GM18951 (cell line): ENCODE results near the gene EML6.

Experiments
- POLR2A ChIP-seq: IDR thresholded peaks from 4 replicates; pipeline ENCODE4 v1.6.1; 2011; ENCODE audit warnings: mild to moderate bottlenecking; ENCODE audit not compliant: insufficient read length, insufficient read depth; ENCODE audit errors: extremely low read depth
- in situ Hi-C: fragments of 300-500 bp; cut with MboI; formaldehyde crosslinking; loops from one replicate; pipeline ENCODE4 v1.12.0; 2022; ENCODE audit warnings: low sequenced_read_pairs, mixed read lengths, inconsistent platforms; ENCODE audit not compliant: unreplicated experiment

EML6 gene

GRCh38 chr2:55013936-55014335 is 290.5 kb downstream of the EML6 start:
- in situ Hi-C loops: no loop called here
- no peak for TF ChIP-seq POLR2A

- TF ChIP-seq POLR2A: no peak
- in situ Hi-C loops: no loop called here
Measured at GRCh38 chr2:55014962-55015939, 291.8 kb downstream of the EML6 start.

- TF ChIP-seq POLR2A: no peak
- in situ Hi-C loops: no loop called here
Measured at GRCh38 chr2:55017428-55017827, 294.0 kb downstream of the EML6 start.

- in situ Hi-C loops: no loop called here
Measured at GRCh38 chr2:55017880-55018279, 294.4 kb downstream of the EML6 start.

GRCh38 chr2:55018619-55019018 is 295.2 kb downstream of the EML6 start:
- TF ChIP-seq POLR2A: no peak
- in situ Hi-C loops: no loop called here

More at GRCh38 chr2:55017880-55018279, 294.4 kb downstream of the EML6 start:
- TF ChIP-seq POLR2A: no peak

- TF ChIP-seq POLR2A: no peak
- in situ Hi-C loops: loop anchor here (10.0 kb wide), 1 partner anchor 155 kb away; no protein-coding TSS in a partner anchor
Measured at GRCh38 chr2:55019526-55020258, 296.2 kb downstream of the EML6 start.
